HEK293T (cell line): ENCODE results near the gene NFIA.

Experiments
- FOXK2 ChIP-seq: fragments of 450-650 bp; IDR thresholded peaks from 2 replicates; pipeline ENCODE4 v1.6.1; 2016; ENCODE audit warnings: mild to moderate bottlenecking
- HDGF ChIP-seq: fragments of 450-650 bp; IDR thresholded peaks from 2 replicates; pipeline ENCODE4 v1.6.1; 2017; ENCODE audit warnings: antibody characterized with exemption, borderline replicate concordance
- SUZ12 ChIP-seq: fragments of 450-650 bp; IDR thresholded peaks from 2 replicates; pipeline ENCODE4 v1.6.1; 2016; ENCODE audit warnings: mild to moderate bottlenecking

- TF ChIP-seq FOXK2: no peak
- TF ChIP-seq SUZ12: no peak
- no peak for TF ChIP-seq HDGF
Observed at GRCh38 chr1:61397935-61398334, 315.6 kb downstream of the NFIA start.
